GM06990 (cell line): ENCODE data around the gene NT5DC1.

ENCODE experiments used
- DNase-seq: peaks from one replicate; pipeline ENCODE4 v3.0.0-alpha.2; 2011; ENCODE audit not compliant: insufficient read length; ENCODE audit errors: extremely low read depth
- H3K27me3 ChIP-seq: replicated peaks from 2 replicates; pipeline ENCODE4 v1.6.0; 2011; ENCODE audit warnings: low read length; ENCODE audit not compliant: control insufficient read depth, insufficient read depth
- H3K36me3 ChIP-seq: 2 replicates; pipeline ENCODE4 v1.5.1; 2011; ENCODE audit warnings: low read length; ENCODE audit not compliant: control insufficient read depth, insufficient read depth
- H3K4me3 ChIP-seq: replicated peaks from 2 replicates; pipeline ENCODE4 v1.5.1; 2011; ENCODE audit warnings: low read depth, mild to moderate bottlenecking, control low read depth, low read length
- CTCF ChIP-seq: IDR thresholded peaks from 2 replicates; pipeline ENCODE4 v1.5.1; 2011; ENCODE audit warnings: low read length, control low read depth, mild to moderate bottlenecking, inconsistent platforms; ENCODE audit not compliant: insufficient read depth, poor library complexity, severe bottlenecking

Gene NT5DC1

GRCh38 chr6:116127771-116128493 is 27.3 kb downstream of the NT5DC1 start:
- DNase-seq = no peak
- Histone ChIP-seq H3K36me3 (no peaks in the 10 kb centered on the region; the same call in none of the 2 replicates), H3K27me3 (no peaks in the 10 kb centered on the region), H3K4me3 (no peak overlapping the region)
- TF ChIP-seq CTCF = no peak

- H3K4me3 ChIP-seq = no peak overlapping the region
- H3K27me3 ChIP-seq = no peaks in the 10 kb centered on the region
- no peak for DNase-seq
- no peaks in the 10 kb centered on the region; the same call in none of the 2 replicates for H3K36me3 ChIP-seq
- TF ChIP-seq CTCF = no peak
Observed at GRCh38 chr6:116133453-116133852, 32.8 kb downstream of the NT5DC1 start.

- no peak for DNase-seq
- no peak overlapping the region for H3K4me3 ChIP-seq
- no peaks in the 10 kb centered on the region for H3K27me3 ChIP-seq
- peaks cover 1% of the 10 kb centered on the region for H3K36me3 ChIP-seq
- TF ChIP-seq CTCF = no peak
Observed at GRCh38 chr6:116136373-116136772, 35.7 kb downstream of the NT5DC1 start.

- Histone ChIP-seq H3K4me3 (no peak overlapping the region), H3K27me3 (no peaks in the 10 kb centered on the region), H3K36me3 (peaks cover 1% of the 10 kb centered on the region)
- DNase-seq = no peak
- TF ChIP-seq CTCF = no peak
Observed at GRCh38 chr6:116136933-116137340, 36.3 kb downstream of the NT5DC1 start.

- Histone ChIP-seq H3K27me3 (no peaks in the 10 kb centered on the region), H3K4me3 (no peak overlapping the region), H3K36me3 (peaks cover 1% of the 10 kb centered on the region)
- TF ChIP-seq CTCF = no peak
- DNase-seq = no peak
Observed at GRCh38 chr6:116139917-116140316, 39.3 kb downstream of the NT5DC1 start.
